Adrenal gland (tissue), 12 donors: Measurements from ENCODE around the gene NR3C1. TPM values are rescaled to one million over a fixed set of nuclear protein-coding genes. Genes with fewer than 3 reads are reported as not detected.

Source experiments
- DNase-seq, 7 donors: peaks; one replicate each; pipeline ENCODE4 v3.0.0-alpha.2; 2019 to 2020
- H3K27ac ChIP-seq, 5 donors: fragments of 200-600 bp; sonication (generic) in 4 of 5; 1 replicate in 3 of 5; 2 replicates in 2 of 5; pipeline versions ENCODE4 v1.5.1 to v1.8.0; 2016 to 2020; ENCODE audit warnings: mild to moderate bottlenecking in 1 of 5
- H3K27me3 ChIP-seq: fragments of 200-600 bp; 2 replicates; pipeline ENCODE4 v1.8.0; 2021
- H3K36me3 ChIP-seq, 2 donors: fragments of 200-600 bp; replicated peaks in 1 of 2; 1 replicate in 1 of 2; 2 replicates in 1 of 2; pipeline versions ENCODE4 v1.5.1 to v1.8.0; 2018 to 2022
- H3K4me1 ChIP-seq, 2 donors: fragments of 200-600 bp; replicated peaks in 1 of 2; 1 replicate in 1 of 2; 2 replicates in 1 of 2; pipeline versions ENCODE4 v1.5.1 to v1.8.0; 2018 to 2021
- H3K4me3 ChIP-seq, 4 donors: fragments of 200-600 bp; sonication (generic) in 3 of 4; one replicate each; pipeline ENCODE4 v1.5.1; 2016 to 2018
- H3K9me3 ChIP-seq, 3 donors: fragments of 200-600 bp; sonication (generic) in 1 of 3; replicated peaks in 1 of 3; 1 replicate in 2 of 3; 2 replicates in 1 of 3; pipeline versions ENCODE4 v1.5.1 to v1.8.0; 2016 to 2021
- CTCF ChIP-seq, 6 experiments: fragments of 450-650 bp in 4 of 6; fragments of 200-600 bp in 2 of 6; sonication (generic) in 1 of 6; IDR thresholded peaks; 1 replicate in 5 of 6; 2 replicates in 1 of 6; pipeline versions ENCODE4 v1.5.1 to v1.8.0; 2016 to 2021; ENCODE audit warnings: antibody characterized with exemption in 6 of 6, mild to moderate bottlenecking in 2 of 6, moderate library complexity in 1 of 6
- POLR2A ChIP-seq, 2 donors: fragments of 450-650 bp; IDR thresholded peaks; one replicate each; pipeline ENCODE4 v1.6.1; 2017; ENCODE audit warnings: antibody characterized with exemption in 2 of 2, mild to moderate bottlenecking in 2 of 2, moderate library complexity in 1 of 2
- WGBS, 4 donors: extraction: QIAGEN DNeasy Blood & Tissue Kit in 2 of 4; methylation state at CpG; one replicate each; pipeline versions ENCODE4 v1.1.5 to v1.1.7; 2013 to 2017; 5-methylcytosine and 5-hydroxymethylcytosine counted together
- intact Hi-C, 2 donors: fragments of 100-400 bp; cut with DNase I; formaldehyde crosslinking; loops; one replicate each; pipeline versions ENCODE4 v1.14.1 to v1.15.0; 2022 to 2023
- polyA plus RNA-seq, 3 donors: library from polyadenylated mRNA; stranded (reverse); fragments of 200-250 nt in 2 of 3; fragments of 350-450 nt in 1 of 3; fragmentation: Illumina TruSeq in 1 of 3; extraction: RNeasy Lipid Tissue Mini Kit (QIAGEN cat#74804) in 1 of 3; gene quantifications; one replicate each; pipeline ENCODE4 v1.2.3, GENCODE V29; 2013 to 2014
- total RNA-seq, 9 donors: library from RNA; depleted of rRNA in 4 of 9; stranded (reverse); fragments of >200 nt in 4 of 9; fragments of 120-200 nt in 1 of 9; fragmentation: NEBNext Ultra II Directional in 1 of 9; extraction: Animal tissue kit (Norgen Biotek cat#: 25700) in 1 of 9; gene quantifications; one replicate each; pipeline versions ENCODE4 v1.1.0 to v1.2.4, GENCODE V29; 2013 to 2023
- donor health status: healthy with polysubstance abuse.
- donor health status: Bipolar disorder and iron deficiency.
- donor health status: DM: yes; HTN: yes; CAD: no.
- donor health status: DM: no; HTN: no; CAD: no.
- donor health status: DM: no; HTN: no; CAD: no.
- donor health status: DM: yes; HTN: yes; CAD: no.

NR3C1 gene
- total and polyA plus RNA-seq, 12 donors = 7.5 to 35.5 (median 24.5) TPM

GRCh38 chr5:143426437-143426991 is 23.0 kb upstream of the NR3C1 start:
- Histone ChIP-seq H3K27me3 (no peaks in the 10 kb centered on the region), H3K36me3 (no peaks in the 10 kb centered on the region), H3K9me3 (no peaks in the 10 kb centered on the region), H3K27ac (no peak overlapping the region), H3K4me1 (no peaks in the 10 kb centered on the region), H3K4me3 (no peak overlapping the region)
- intact Hi-C loops = no loop called here
- no peak for DNase-seq
- TF ChIP-seq CTCF (IDR thresholded peaks at IDR 0.05) (no peak), POLR2A (IDR thresholded peaks at IDR 0.05) (no peak)
- 62 to 71% (median 68%) methylated on average over 9 of the region's 9 CpGs for WGBS, 4 donors

GRCh38 chr5:143425835-143426234 is 22.3 kb upstream of the NR3C1 start:
- no peaks in the 10 kb centered on the region for H3K9me3 ChIP-seq
- H3K36me3 ChIP-seq = no peaks in the 10 kb centered on the region
- WGBS, 4 donors = 76 to 81% (median 77%) methylated on average over 3 of the region's 3 CpGs
- no peak overlapping the region for H3K4me3 ChIP-seq
- TF ChIP-seq CTCF (IDR thresholded peaks at IDR 0.05) (no peak), POLR2A (IDR thresholded peaks at IDR 0.05) (no peak)
- no peaks in the 10 kb centered on the region for H3K4me1 ChIP-seq
- H3K27me3 ChIP-seq = no peaks in the 10 kb centered on the region
- DNase-seq = no peak
- H3K27ac ChIP-seq = no peak overlapping the region
- intact Hi-C loops = no loop called here

- H3K4me3 ChIP-seq = no peak overlapping the region
- no peaks in the 10 kb centered on the region for H3K9me3 ChIP-seq
- no peaks in the 10 kb centered on the region for H3K36me3 ChIP-seq
- no peaks in the 10 kb centered on the region for H3K4me1 ChIP-seq
- H3K27ac ChIP-seq = no peak overlapping the region
- 37 to 53% (median 46%) methylated on average over 2 of the region's 2 CpGs for WGBS, 4 donors
- no peak for DNase-seq
- no peaks in the 10 kb centered on the region for H3K27me3 ChIP-seq
- intact Hi-C loops = no loop called here
- no peak for TF ChIP-seq POLR2A (IDR thresholded peaks at IDR 0.05)
- TF ChIP-seq CTCF (IDR thresholded peaks at IDR 0.05) = no peak
These were observed 14.8 kb upstream of the NR3C1 start for GRCh38 chr5:143418140-143418866.

- Histone ChIP-seq H3K9me3 (no peaks in the 10 kb centered on the region), H3K4me3 (no peak overlapping the region), H3K4me1 (no peaks in the 10 kb centered on the region), H3K27ac (no peak overlapping the region), H3K36me3 (no peaks in the 10 kb centered on the region), H3K27me3 (no peaks in the 10 kb centered on the region)
- WGBS, 4 donors = 84 to 90% (median 87%) methylated on average over 4 of the region's 4 CpGs
- no peak for DNase-seq
- TF ChIP-seq CTCF (IDR thresholded peaks at IDR 0.05) (no peak), POLR2A (IDR thresholded peaks at IDR 0.05) (no peak)
- intact Hi-C loops = no loop called here
These were observed 14.1 kb upstream of the NR3C1 start for GRCh38 chr5:143417503-143418139.
